A549 (cell line): Measurements from ENCODE around the gene F12. TPM values are rescaled to one million over a fixed set of nuclear protein-coding genes. Genes with fewer than 3 reads are reported as not detected.

Experiments used
- ATAC-seq, 2 experiments: fragments of 200-7000 bp in 1 of 2; fragments of >200 bp in 1 of 2; cut with Nextera tagmentation in 1 of 2; cut with Tn5 transposase in 1 of 2; 3 replicates each; pipeline versions ENCODE4 v1.8.0 to v1.9.1; 2018 to 2020; ENCODE audit warnings: mild to moderate bottlenecking in 1 of 2, moderate library complexity in 1 of 2
- CTCF ChIA-PET: fragments of 300-600 bp; sonication (Branson Sonifier 250); formaldehyde crosslinking; extraction: SDS; loops from one replicate; lab custom pipeline; 2021; ENCODE audit warnings: antibody characterized with exemption, inconsistent platforms; lab: Yijun Ruan, JAX
- POLR2A ChIA-PET: fragments of 350-600 bp; formaldehyde crosslinking; extraction: SDS; loops from one replicate; lab custom pipeline; 2021; ENCODE audit warnings: antibody characterized with exemption, inconsistent platforms; lab: Yijun Ruan, JAX
- DNase-seq, 2 experiments: peaks; one replicate each; pipeline versions ENCODE4 v3.0.0 to v3.0.0-alpha.2; 2011 to 2016; ENCODE audit warnings: low read depth in 1 of 2, low spot score in 1 of 2
- FAIRE-seq: peaks from 2 replicates; lab custom pipeline; 2011; peaks lifted over from hg19 to GRCh38; lab: Jason Lieb, UNC
- H3K27ac ChIP-seq, 2 experiments: fragments of >200 bp; sonication (Bioruptor Twin); formaldehyde crosslinking; 3 replicates each; pipeline ENCODE4 v1.5.1; 2016 to 2017
- H3K4me1 ChIP-seq: fragments of >200 bp; sonication (Bioruptor Twin); formaldehyde crosslinking; 3 replicates; pipeline ENCODE4 v1.6.1; 2016
- H3K4me2 ChIP-seq: fragments of >200 bp; sonication (Bioruptor Twin); formaldehyde crosslinking; 3 replicates; pipeline ENCODE4 v1.6.1; 2016
- H3K4me3 ChIP-seq: fragments of >200 bp; sonication (Bioruptor Twin); formaldehyde crosslinking; 3 replicates; pipeline ENCODE4 v1.5.1; 2016
- H3K9me3 ChIP-seq: fragments of >200 bp; sonication (Bioruptor Twin); formaldehyde crosslinking; 3 replicates; pipeline ENCODE4 v1.6.1; 2016
- CBX8 ChIP-seq: fragments of 200-600 bp; sonication (generic); IDR thresholded peaks from 2 replicates; pipeline ENCODE4 v1.6.1; 2016
- EP300 ChIP-seq, 2 experiments: fragments of >200 bp; sonication (Bioruptor Twin); formaldehyde crosslinking; IDR thresholded peaks; 2 replicates in 1 of 2; 3 replicates in 1 of 2; pipeline ENCODE4 v1.6.1; 2016 to 2017
- FOXS1 ChIP-seq: fragments of 250-450 bp; sonication (Bioruptor Pico); IDR thresholded peaks from 2 replicates; pipeline ENCODE4 v1.5.0; 2020; ENCODE audit warnings: mild to moderate bottlenecking, moderate library complexity
- HDAC2 ChIP-seq: fragments of 200-600 bp; sonication (generic); IDR thresholded peaks from 2 replicates; pipeline ENCODE4 v1.6.1; 2016
- HOXA7 ChIP-seq: fragments of 250-450 bp; sonication (Bioruptor Pico); IDR thresholded peaks from 2 replicates; pipeline ENCODE4 v1.5.0; 2020; ENCODE audit warnings: mild to moderate bottlenecking, moderate library complexity
- HOXB13 ChIP-seq: fragments of 250-450 bp; sonication (Bioruptor Pico); IDR thresholded peaks from 2 replicates; pipeline ENCODE4 v1.5.0; 2020; ENCODE audit warnings: low read depth, mild to moderate bottlenecking, moderate library complexity
- HOXB5 ChIP-seq: fragments of 250-450 bp; sonication (Bioruptor Pico); IDR thresholded peaks from 2 replicates; pipeline ENCODE4 v1.5.0; 2020; ENCODE audit warnings: mild to moderate bottlenecking, moderate library complexity
- NFE2L2 ChIP-seq: fragments of 150-350 bp; conservative IDR thresholded peaks from 2 replicates; pipeline ENCODE4 v1.6.1; 2014; ENCODE audit warnings: low read length
- PHF8 ChIP-seq: fragments of 200-600 bp; sonication (generic); IDR thresholded peaks from 2 replicates; pipeline ENCODE4 v1.6.1; 2016; ENCODE audit warnings: low read depth, mild to moderate bottlenecking, antibody characterized with exemption, moderate library complexity, borderline replicate concordance
- POLR2AphosphoS2 ChIP-seq: conservative IDR thresholded peaks from 2 replicates; pipeline ENCODE4 v1.6.1; 2012; ENCODE audit warnings: low read length, improper control_type of control experiment, inconsistent platforms
- TP53 ChIP-seq: fragments of 250-450 bp; sonication (Bioruptor Pico); IDR thresholded peaks from 2 replicates; pipeline ENCODE4 v1.5.0; 2021; ENCODE audit warnings: mild to moderate bottlenecking, moderate library complexity
- ZNF302 ChIP-seq: fragments of 250-450 bp; sonication (Bioruptor Pico); IDR thresholded peaks from 2 replicates; pipeline ENCODE4 v1.9.0; 2021; ENCODE audit warnings: inconsistent platforms, mild to moderate bottlenecking, moderate library complexity
- ZSCAN20 ChIP-seq: fragments of 250-450 bp; sonication (Bioruptor Pico); IDR thresholded peaks from 2 replicates; pipeline ENCODE4 v1.8.0; 2022; ENCODE audit warnings: mild to moderate bottlenecking, moderate library complexity
- WGBS: methylation state at CpG from one replicate; pipeline ENCODE4 v1.1.6; 2017; ENCODE audit errors: missing lambda C conversion rate; 5-methylcytosine and 5-hydroxymethylcytosine counted together
- polyA plus RNA-seq, 4 experiments: library from polyadenylated mRNA; depleted of rRNA in 3 of 4; stranded (reverse); fragments of >200 nt; fragmentation: RNase III in 1 of 4; extraction: RNeasy Plus Mini Kit Qiagen cat#74134 plus additional on column Dnase treatment in 1 of 4; gene quantifications; 2 replicates in 3 of 4; 3 replicates in 1 of 4; pipeline ENCODE4 v1.2.3, GENCODE V29; 2011 to 2017
- TF ChIP-seq, protein P1 (sequence below): fragments of >200 bp; sonication (Bioruptor Twin); formaldehyde crosslinking; IDR thresholded peaks from 2 replicates; pipeline ENCODE4 v1.6.1; 2016
- TF ChIP-seq, protein P2 (sequence below): fragments of 450-650 bp; IDR thresholded peaks from 2 replicates; pipeline ENCODE4 v1.6.1; 2014; ENCODE audit warnings: antibody characterized with exemption
- TF ChIP-seq, protein P3 (sequence below): IDR thresholded peaks from 2 replicates; pipeline ENCODE4 v1.6.1; 2012
- TF ChIP-seq, protein P4 (sequence below): fragments of >200 bp; sonication (Bioruptor Twin); formaldehyde crosslinking; IDR thresholded peaks from 3 replicates; pipeline ENCODE4 v1.6.1; 2016
- TF ChIP-seq, protein P5 (sequence below): fragments of 200-600 bp; sonication (generic); IDR thresholded peaks from 2 replicates; pipeline ENCODE4 v1.6.1; 2016; ENCODE audit warnings: antibody characterized with exemption, mild to moderate bottlenecking, moderate library complexity
- TF ChIP-seq, protein P6 (sequence below): fragments of 250-450 bp; sonication (Bioruptor Pico); IDR thresholded peaks from 2 replicates; pipeline ENCODE4 v1.5.0; 2020; ENCODE audit warnings: low read depth, mild to moderate bottlenecking, moderate library complexity

F12 gene
- polyA plus RNA-seq, 2 of the 4 experiments (the other 2 are of a cell fraction): 5.3 to 14.3 TPM

DNA sequence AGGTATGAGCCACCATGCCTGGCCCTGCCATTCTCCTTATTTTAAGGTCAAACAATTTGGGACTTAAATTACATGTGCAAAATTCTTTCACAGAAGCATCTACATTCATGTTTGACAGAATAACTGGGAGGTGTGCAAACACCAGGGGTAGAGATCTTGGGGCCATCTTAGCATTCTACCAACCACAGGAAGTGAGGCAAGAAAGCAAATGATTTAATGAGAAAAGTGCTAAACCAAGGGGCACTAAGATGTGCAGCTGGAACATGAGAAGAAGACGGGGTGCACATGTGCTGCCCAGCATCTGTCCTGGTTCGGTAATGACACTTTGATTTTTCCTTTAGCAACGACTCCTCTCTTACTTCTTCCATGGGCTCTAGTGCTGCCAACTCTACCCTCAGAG is 1.2 kb upstream of the F12 start:
- FAIRE-seq (no peak), ATAC-seq (no peak), DNase-seq (no peak)
- Histone ChIP-seq H3K9me3 (no peaks in the 10 kb centered on the region), H3K4me1 (no peaks in the 10 kb centered on the region), H3K4me3 (no peak overlapping the region), H3K4me2 (no peak overlapping the region), H3K27ac (no peak overlapping the region)
- 70% methylated on average over 3 of the region's 3 CpGs for WGBS
- ChIA-PET CTCF (interaction anchor here (0.9 to 43.1 kb wide), 5 partner anchors 8 to 38 kb away, joined by 3 to 1107 read pairs (median 4); partner anchors contain the start of genes PRR7 and SLC34A1), POLR2A (no interaction called here)
- no peak for TF ChIP-seq PHF8
- no peak for TF ChIP-seq HOXB13
- TF ChIP-seq, protein P1, sequence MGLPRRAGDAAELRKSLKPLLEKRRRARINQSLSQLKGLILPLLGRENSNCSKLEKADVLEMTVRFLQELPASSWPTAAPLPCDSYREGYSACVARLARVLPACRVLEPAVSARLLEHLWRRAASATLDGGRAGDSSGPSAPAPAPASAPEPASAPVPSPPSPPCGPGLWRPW: no peak
- TF ChIP-seq ZNF302 (CRISPR knock-in tag): no peak
- no peak for TF ChIP-seq HDAC2
- TF ChIP-seq POLR2AphosphoS2: no peak
- TF ChIP-seq, protein P2, sequence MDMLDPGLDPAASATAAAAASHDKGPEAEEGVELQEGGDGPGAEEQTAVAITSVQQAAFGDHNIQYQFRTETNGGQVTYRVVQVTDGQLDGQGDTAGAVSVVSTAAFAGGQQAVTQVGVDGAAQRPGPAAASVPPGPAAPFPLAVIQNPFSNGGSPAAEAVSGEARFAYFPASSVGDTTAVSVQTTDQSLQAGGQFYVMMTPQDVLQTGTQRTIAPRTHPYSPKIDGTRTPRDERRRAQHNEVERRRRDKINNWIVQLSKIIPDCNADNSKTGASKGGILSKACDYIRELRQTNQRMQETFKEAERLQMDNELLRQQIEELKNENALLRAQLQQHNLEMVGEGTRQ: no peak
- TF ChIP-seq, protein P3, sequence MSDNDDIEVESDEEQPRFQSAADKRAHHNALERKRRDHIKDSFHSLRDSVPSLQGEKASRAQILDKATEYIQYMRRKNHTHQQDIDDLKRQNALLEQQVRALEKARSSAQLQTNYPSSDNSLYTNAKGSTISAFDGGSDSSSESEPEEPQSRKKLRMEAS: no peak
- no peak for TF ChIP-seq ZSCAN20
- no peak for TF ChIP-seq CBX8
- no peak for TF ChIP-seq HOXB5 (CRISPR knock-in tag)
- TF ChIP-seq FOXS1 (CRISPR knock-in tag): no peak
- TF ChIP-seq TP53 (CRISPR knock-in tag): no peak

DNA sequence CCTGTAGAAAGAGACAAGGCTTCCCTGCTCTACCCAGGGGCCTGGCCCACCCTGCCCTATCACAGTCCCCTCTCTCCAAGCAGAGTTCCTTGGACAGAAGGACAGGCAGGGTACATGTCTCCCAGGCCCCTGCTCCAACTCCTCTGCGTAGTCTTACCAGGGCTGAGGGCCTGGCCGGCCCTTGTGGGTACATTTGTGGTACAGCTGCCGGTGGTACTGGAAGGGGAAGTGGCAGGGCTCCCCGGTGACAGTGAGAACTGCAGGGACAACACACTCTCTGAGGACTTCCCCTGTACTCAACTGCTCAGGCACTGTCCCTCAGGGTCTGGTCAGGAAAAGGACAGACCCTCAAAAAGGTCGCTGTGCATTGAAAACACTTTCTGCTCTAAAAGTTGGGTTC is 3.6 kb downstream of the F12 start:
- CTCF ChIA-PET: interaction anchor here (1.0 to 43.1 kb wide), 8 partner anchors 10 to 292 kb away, joined by 3 to 1107 read pairs (median 66); partner anchors contain the start of genes PDLIM7, PRR7 and SLC34A1

More for the DNA sequence above, 3.6 kb downstream of the F12 start:
- no peak overlapping the region for H3K4me3 ChIP-seq
- no peak for FAIRE-seq
- ATAC-seq: no peak
- TF ChIP-seq, protein P4, sequence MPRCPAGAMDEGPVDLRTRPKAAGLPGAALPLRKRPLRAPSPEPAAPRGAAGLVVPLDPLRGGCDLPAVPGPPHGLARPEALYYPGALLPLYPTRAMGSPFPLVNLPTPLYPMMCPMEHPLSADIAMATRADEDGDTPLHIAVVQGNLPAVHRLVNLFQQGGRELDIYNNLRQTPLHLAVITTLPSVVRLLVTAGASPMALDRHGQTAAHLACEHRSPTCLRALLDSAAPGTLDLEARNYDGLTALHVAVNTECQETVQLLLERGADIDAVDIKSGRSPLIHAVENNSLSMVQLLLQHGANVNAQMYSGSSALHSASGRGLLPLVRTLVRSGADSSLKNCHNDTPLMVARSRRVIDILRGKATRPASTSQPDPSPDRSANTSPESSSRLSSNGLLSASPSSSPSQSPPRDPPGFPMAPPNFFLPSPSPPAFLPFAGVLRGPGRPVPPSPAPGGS: no peak
- TF ChIP-seq HDAC2: no peak
- no peak for TF ChIP-seq EP300 (IDR thresholded peaks at IDR 0.05)
- TF ChIP-seq, protein P5, sequence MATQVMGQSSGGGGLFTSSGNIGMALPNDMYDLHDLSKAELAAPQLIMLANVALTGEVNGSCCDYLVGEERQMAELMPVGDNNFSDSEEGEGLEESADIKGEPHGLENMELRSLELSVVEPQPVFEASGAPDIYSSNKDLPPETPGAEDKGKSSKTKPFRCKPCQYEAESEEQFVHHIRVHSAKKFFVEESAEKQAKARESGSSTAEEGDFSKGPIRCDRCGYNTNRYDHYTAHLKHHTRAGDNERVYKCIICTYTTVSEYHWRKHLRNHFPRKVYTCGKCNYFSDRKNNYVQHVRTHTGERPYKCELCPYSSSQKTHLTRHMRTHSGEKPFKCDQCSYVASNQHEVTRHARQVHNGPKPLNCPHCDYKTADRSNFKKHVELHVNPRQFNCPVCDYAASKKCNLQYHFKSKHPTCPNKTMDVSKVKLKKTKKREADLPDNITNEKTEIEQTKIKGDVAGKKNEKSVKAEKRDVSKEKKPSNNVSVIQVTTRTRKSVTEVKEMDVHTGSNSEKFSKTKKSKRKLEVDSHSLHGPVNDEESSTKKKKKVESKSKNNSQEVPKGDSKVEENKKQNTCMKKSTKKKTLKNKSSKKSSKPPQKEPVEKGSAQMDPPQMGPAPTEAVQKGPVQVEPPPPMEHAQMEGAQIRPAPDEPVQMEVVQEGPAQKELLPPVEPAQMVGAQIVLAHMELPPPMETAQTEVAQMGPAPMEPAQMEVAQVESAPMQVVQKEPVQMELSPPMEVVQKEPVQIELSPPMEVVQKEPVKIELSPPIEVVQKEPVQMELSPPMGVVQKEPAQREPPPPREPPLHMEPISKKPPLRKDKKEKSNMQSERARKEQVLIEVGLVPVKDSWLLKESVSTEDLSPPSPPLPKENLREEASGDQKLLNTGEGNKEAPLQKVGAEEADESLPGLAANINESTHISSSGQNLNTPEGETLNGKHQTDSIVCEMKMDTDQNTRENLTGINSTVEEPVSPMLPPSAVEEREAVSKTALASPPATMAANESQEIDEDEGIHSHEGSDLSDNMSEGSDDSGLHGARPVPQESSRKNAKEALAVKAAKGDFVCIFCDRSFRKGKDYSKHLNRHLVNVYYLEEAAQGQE: no peak
- no peak for TF ChIP-seq NFE2L2
- TF ChIP-seq HOXA7 (CRISPR knock-in tag): no peak
- TF ChIP-seq, protein P6, sequence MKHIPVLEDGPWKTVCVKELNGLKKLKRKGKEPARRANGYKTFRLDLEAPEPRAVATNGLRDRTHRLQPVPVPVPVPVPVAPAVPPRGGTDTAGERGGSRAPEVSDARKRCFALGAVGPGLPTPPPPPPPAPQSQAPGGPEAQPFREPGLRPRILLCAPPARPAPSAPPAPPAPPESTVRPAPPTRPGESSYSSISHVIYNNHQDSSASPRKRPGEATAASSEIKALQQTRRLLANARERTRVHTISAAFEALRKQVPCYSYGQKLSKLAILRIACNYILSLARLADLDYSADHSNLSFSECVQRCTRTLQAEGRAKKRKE (CRISPR knock-in tag): no peak
- no peak overlapping the region for H3K27ac ChIP-seq
- no peak overlapping the region for H3K4me2 ChIP-seq
- POLR2A ChIA-PET: no interaction called here
- DNase-seq: no peak
- WGBS: 81% methylated on average over 2 of the region's 5 CpGs
- H3K9me3 ChIP-seq: no peaks in the 10 kb centered on the region
- H3K4me1 ChIP-seq: peaks cover 11% of the 10 kb centered on the region; the same call in 2 of the 3 replicates
